Measurements from ENCODE around the gene SMG6. TPM values are rescaled to one million over a fixed set of nuclear protein-coding genes. Genes with fewer than 3 reads are reported as not detected.

Gene SMG6
- total RNA-seq, 2 experiments from 2014 or later: 39.3 to 39.7 TPM

GRCh38 chr17:2082003-2082781, 221.4 kb downstream of the SMG6 start:
- H3K27ac Mint-ChIP-seq: no peak overlapping the region
- DNase-seq: no peak
- Histone ChIP-seq H3K36me3 (ENCODE audit: insufficient read depth, low read length) (peaks cover 65% of the 10 kb centered on the region), H3K27ac (ENCODE audit: low read depth in 1 of 2, low read length in 2 of 2) (no peak overlapping the region), H3K4me1 (ENCODE audit: insufficient read depth, low read length) (peaks cover 30% of the 10 kb centered on the region), H3K27me3 (ENCODE audit: control insufficient read depth in 1 of 2, insufficient read depth in 2 of 2, low read length in 2 of 2) (no peaks in the 10 kb centered on the region), H3K4me3 (ENCODE audit: low read length) (no peak overlapping the region), H3K9me3 (ENCODE audit: control insufficient read depth in 1 of 2, insufficient read depth in 1 of 2, low read length in 2 of 2) (no peaks in the 10 kb centered on the region)
- no peaks in the 10 kb centered on the region for H3K27me3 Mint-ChIP-seq
- intact Hi-C loops (cut with DNase I, micrococcal nuclease): no loop called here
- ChIA-PET POLR2A (no interaction called here), CTCF (interaction anchor here (1.2 kb wide), 1 partner anchor 163 kb away, joined by 3 read pairs; no protein-coding TSS in a partner anchor)
- H3K36me3 Mint-ChIP-seq (ENCODE audit: low read depth): peaks cover 93% of the 10 kb centered on the region
- peaks cover under 1% of the 10 kb centered on the region for H3K4me1 Mint-ChIP-seq (ENCODE audit: low read depth)
- no peak overlapping the region for H3K4me3 Mint-ChIP-seq
- TF ChIP-seq, protein P1, sequence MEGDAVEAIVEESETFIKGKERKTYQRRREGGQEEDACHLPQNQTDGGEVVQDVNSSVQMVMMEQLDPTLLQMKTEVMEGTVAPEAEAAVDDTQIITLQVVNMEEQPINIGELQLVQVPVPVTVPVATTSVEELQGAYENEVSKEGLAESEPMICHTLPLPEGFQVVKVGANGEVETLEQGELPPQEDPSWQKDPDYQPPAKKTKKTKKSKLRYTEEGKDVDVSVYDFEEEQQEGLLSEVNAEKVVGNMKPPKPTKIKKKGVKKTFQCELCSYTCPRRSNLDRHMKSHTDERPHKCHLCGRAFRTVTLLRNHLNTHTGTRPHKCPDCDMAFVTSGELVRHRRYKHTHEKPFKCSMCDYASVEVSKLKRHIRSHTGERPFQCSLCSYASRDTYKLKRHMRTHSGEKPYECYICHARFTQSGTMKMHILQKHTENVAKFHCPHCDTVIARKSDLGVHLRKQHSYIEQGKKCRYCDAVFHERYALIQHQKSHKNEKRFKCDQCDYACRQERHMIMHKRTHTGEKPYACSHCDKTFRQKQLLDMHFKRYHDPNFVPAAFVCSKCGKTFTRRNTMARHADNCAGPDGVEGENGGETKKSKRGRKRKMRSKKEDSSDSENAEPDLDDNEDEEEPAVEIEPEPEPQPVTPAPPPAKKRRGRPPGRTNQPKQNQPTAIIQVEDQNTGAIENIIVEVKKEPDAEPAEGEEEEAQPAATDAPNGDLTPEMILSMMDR (IDR thresholded peaks at IDR 0.05): no peak
- no peaks in the 10 kb centered on the region for H3K9me3 Mint-ChIP-seq
- ATAC-seq (ENCODE audit: poor library complexity): no peak

GRCh38 chr17:2081564-2081963, 222.0 kb downstream of the SMG6 start:
- Mint-ChIP-seq H3K4me3 (no peak overlapping the region), H3K9me3 (no peaks in the 10 kb centered on the region), H3K27me3 (no peaks in the 10 kb centered on the region), H3K4me1 (ENCODE audit: low read depth) (no peaks in the 10 kb centered on the region), H3K27ac (no peak overlapping the region), H3K36me3 (ENCODE audit: low read depth) (peaks cover 91% of the 10 kb centered on the region)
- Histone ChIP-seq H3K4me3 (ENCODE audit: low read length) (no peak overlapping the region), H3K9me3 (ENCODE audit: control insufficient read depth in 1 of 2, insufficient read depth in 1 of 2, low read length in 2 of 2) (no peaks in the 10 kb centered on the region), H3K4me1 (ENCODE audit: insufficient read depth, low read length) (peaks cover 24% of the 10 kb centered on the region), H3K27ac (ENCODE audit: low read depth in 1 of 2, low read length in 2 of 2) (no peak overlapping the region), H3K27me3 (ENCODE audit: control insufficient read depth in 1 of 2, insufficient read depth in 2 of 2, low read length in 2 of 2) (no peaks in the 10 kb centered on the region), H3K36me3 (ENCODE audit: insufficient read depth, low read length) (peaks cover 71% of the 10 kb centered on the region)
- ChIA-PET POLR2A (no interaction called here), CTCF (no interaction called here)
- no peak for DNase-seq
- intact Hi-C loops (cut with DNase I, micrococcal nuclease): no loop called here
- TF ChIP-seq, protein P1 (IDR thresholded peaks at IDR 0.05): no peak
- ATAC-seq (ENCODE audit: poor library complexity): no peak

GRCh38 chr17:2077040-2077439, 226.5 kb downstream of the SMG6 start:
- peaks cover 12% of the 10 kb centered on the region for H3K4me1 ChIP-seq (ENCODE audit: insufficient read depth, low read length)
- no peaks in the 10 kb centered on the region for H3K27me3 ChIP-seq (ENCODE audit: control insufficient read depth in 1 of 2, insufficient read depth in 2 of 2, low read length in 2 of 2)
- Mint-ChIP-seq H3K36me3 (ENCODE audit: low read depth) (peaks cover 79% of the 10 kb centered on the region), H3K9me3 (no peaks in the 10 kb centered on the region), H3K27me3 (no peaks in the 10 kb centered on the region), H3K4me3 (no peak overlapping the region), H3K4me1 (ENCODE audit: low read depth) (no peaks in the 10 kb centered on the region), H3K27ac (no peak overlapping the region)
- no peaks in the 10 kb centered on the region for H3K9me3 ChIP-seq (ENCODE audit: control insufficient read depth in 1 of 2, insufficient read depth in 1 of 2, low read length in 2 of 2)
- POLR2A ChIA-PET: no interaction called here
- TF ChIP-seq, protein P1 (IDR thresholded peaks at IDR 0.05): no peak
- H3K27ac ChIP-seq (ENCODE audit: low read depth in 1 of 2, low read length in 2 of 2): no peak overlapping the region
- intact Hi-C loops (cut with DNase I, micrococcal nuclease): no loop called here
- H3K36me3 ChIP-seq (ENCODE audit: insufficient read depth, low read length): peaks cover 55% of the 10 kb centered on the region
- ATAC-seq (ENCODE audit: poor library complexity) (no peak), DNase-seq (no peak)
- no peak overlapping the region for H3K4me3 ChIP-seq (ENCODE audit: low read length)
- CTCF ChIA-PET: interaction anchor here (0.8 kb wide), 1 partner anchor 13 kb away, joined by 3 read pairs; no protein-coding TSS in a partner anchor

Measured in CD4-positive, alpha-beta T cell (primary cell).